Measurements from ENCODE around the gene CCDC51. TPM values are rescaled to one million over a fixed set of nuclear protein-coding genes. Genes with fewer than 3 reads are reported as not detected.

Gene CCDC51
- total RNA-seq, 1 experiment from 2014 or later: 11.8 TPM

- DNase-seq (ENCODE audit: low spot score): no peak
- intact Hi-C loops (cut with micrococcal nuclease; ENCODE audit: unreplicated experiment): no loop called here
- no peak overlapping the region for H3K27ac ChIP-seq (ENCODE audit: low read depth, low read length, poor library complexity, severe bottlenecking)
- no TSS peak for BruUV-seq (replicated peaks)
- POLR2A ChIA-PET (ENCODE audit: low non-redundant PET): no interaction called here
- H3K36me3 ChIP-seq (ENCODE audit: insufficient read depth, low read length, poor library complexity, severe bottlenecking): no peaks in the 10 kb centered on the region
- CTCF ChIA-PET: no interaction called here
- H3K9me3 ChIP-seq (ENCODE audit: low read depth, low read length, poor library complexity, severe bottlenecking): no peaks in the 10 kb centered on the region
- no peaks in the 10 kb centered on the region for H3K27me3 ChIP-seq (replicated peaks; ENCODE audit: insufficient read depth, low read depth, low read length, poor library complexity)
- H3K4me1 ChIP-seq (ENCODE audit: insufficient read depth, low read length, poor library complexity, severe bottlenecking): no peaks in the 10 kb centered on the region
- H3K4me3 ChIP-seq (ENCODE audit: low read depth, low read length, poor library complexity, severe bottlenecking): no peak overlapping the region
- TF ChIP-seq CTCF (conservative IDR thresholded peaks at IDR 0.05; ENCODE audit: low read depth, low read length): no peak
- TF ChIP-seq EZH2 (IDR thresholded peaks at IDR 0.05; ENCODE audit: borderline replicate concordance, low read depth, low read length, poor library complexity, severe bottlenecking): no peak
Measured at GRCh38 chr3:48419597-48419996, 20.3 kb downstream of the CCDC51 start.

- H3K9me3 ChIP-seq (ENCODE audit: low read depth, low read length, poor library complexity, severe bottlenecking): no peaks in the 10 kb centered on the region
- BruUV-seq (replicated peaks): no TSS peak
- intact Hi-C loops (cut with micrococcal nuclease; ENCODE audit: unreplicated experiment): no loop called here
- no peak for DNase-seq (ENCODE audit: low spot score)
- POLR2A ChIA-PET (ENCODE audit: low non-redundant PET): no interaction called here
- CTCF ChIA-PET: interaction anchor here (1.1 kb wide), 1 partner anchor 17 kb away, joined by 3 read pairs; no protein-coding TSS in a partner anchor
- TF ChIP-seq CTCF (conservative IDR thresholded peaks at IDR 0.05; ENCODE audit: low read depth, low read length) (no peak), EZH2 (IDR thresholded peaks at IDR 0.05; ENCODE audit: borderline replicate concordance, low read depth, low read length, poor library complexity, severe bottlenecking) (no peak)
- no peaks in the 10 kb centered on the region for H3K4me1 ChIP-seq (ENCODE audit: insufficient read depth, low read length, poor library complexity, severe bottlenecking)
- H3K36me3 ChIP-seq (ENCODE audit: insufficient read depth, low read length, poor library complexity, severe bottlenecking): no peaks in the 10 kb centered on the region
- no peak overlapping the region for H3K4me3 ChIP-seq (ENCODE audit: low read depth, low read length, poor library complexity, severe bottlenecking)
- no peak overlapping the region for H3K27ac ChIP-seq (ENCODE audit: low read depth, low read length, poor library complexity, severe bottlenecking)
- no peaks in the 10 kb centered on the region for H3K27me3 ChIP-seq (replicated peaks; ENCODE audit: insufficient read depth, low read depth, low read length, poor library complexity)
Measured at GRCh38 chr3:48419149-48419548, 20.8 kb downstream of the CCDC51 start.

GRCh38 chr3:48418651-48419050 lies 21.3 kb downstream of the CCDC51 start:
- intact Hi-C loops (cut with micrococcal nuclease; ENCODE audit: unreplicated experiment): no loop called here
- no peaks in the 10 kb centered on the region for H3K36me3 ChIP-seq (ENCODE audit: insufficient read depth, low read length, poor library complexity, severe bottlenecking)
- no TSS peak for BruUV-seq (replicated peaks)
- CTCF ChIA-PET: interaction anchor here (1.1 kb wide), 1 partner anchor 17 kb away, joined by 3 read pairs; no protein-coding TSS in a partner anchor
- H3K27me3 ChIP-seq (replicated peaks; ENCODE audit: insufficient read depth, low read depth, low read length, poor library complexity): no peaks in the 10 kb centered on the region
- POLR2A ChIA-PET (ENCODE audit: low non-redundant PET): no interaction called here
- no peak overlapping the region for H3K27ac ChIP-seq (ENCODE audit: low read depth, low read length, poor library complexity, severe bottlenecking)
- DNase-seq (ENCODE audit: low spot score): no peak
- no peaks in the 10 kb centered on the region for H3K9me3 ChIP-seq (ENCODE audit: low read depth, low read length, poor library complexity, severe bottlenecking)
- TF ChIP-seq EZH2 (IDR thresholded peaks at IDR 0.05; ENCODE audit: borderline replicate concordance, low read depth, low read length, poor library complexity, severe bottlenecking) (no peak), CTCF (conservative IDR thresholded peaks at IDR 0.05; ENCODE audit: low read depth, low read length) (no peak)
- H3K4me3 ChIP-seq (ENCODE audit: low read depth, low read length, poor library complexity, severe bottlenecking): no peak overlapping the region
- no peaks in the 10 kb centered on the region for H3K4me1 ChIP-seq (ENCODE audit: insufficient read depth, low read length, poor library complexity, severe bottlenecking)
